ENCODE data around the gene BNIP3. TPM values are rescaled to one million over a fixed set of nuclear protein-coding genes. Genes with fewer than 3 reads are reported as not detected.
"Not testable (repeated sequence)": the region's sequence is repeated elsewhere in the genome, so short reads cannot be mapped to it uniquely, and the experiment has no call there.

BNIP3 gene
- total RNA-seq, 1 experiment from 2014 or later = 192 TPM

- not testable (repeated sequence) for DNase-seq (ENCODE audit: low spot score)
Measured at GRCh38 chr10:131949908-131950307, 31.8 kb downstream of the BNIP3 start.

GRCh38 chr10:131949041-131949862, 32.5 kb downstream of the BNIP3 start:
- DNase-seq (ENCODE audit: low spot score) = no peak

GRCh38 chr10:131948501-131948900, 33.2 kb downstream of the BNIP3 start:
- DNase-seq (ENCODE audit: low spot score) = no peak

GRCh38 chr10:131947631-131948347, 33.9 kb downstream of the BNIP3 start:
- DNase-seq (ENCODE audit: low spot score) = peak; percentile 47

- no peak for DNase-seq (ENCODE audit: low spot score)
Measured at GRCh38 chr10:131946880-131947279, 34.8 kb downstream of the BNIP3 start.

GRCh38 chr10:131946321-131946751, 35.4 kb downstream of the BNIP3 start:
- DNase-seq (ENCODE audit: low spot score) = no peak

DNA sequence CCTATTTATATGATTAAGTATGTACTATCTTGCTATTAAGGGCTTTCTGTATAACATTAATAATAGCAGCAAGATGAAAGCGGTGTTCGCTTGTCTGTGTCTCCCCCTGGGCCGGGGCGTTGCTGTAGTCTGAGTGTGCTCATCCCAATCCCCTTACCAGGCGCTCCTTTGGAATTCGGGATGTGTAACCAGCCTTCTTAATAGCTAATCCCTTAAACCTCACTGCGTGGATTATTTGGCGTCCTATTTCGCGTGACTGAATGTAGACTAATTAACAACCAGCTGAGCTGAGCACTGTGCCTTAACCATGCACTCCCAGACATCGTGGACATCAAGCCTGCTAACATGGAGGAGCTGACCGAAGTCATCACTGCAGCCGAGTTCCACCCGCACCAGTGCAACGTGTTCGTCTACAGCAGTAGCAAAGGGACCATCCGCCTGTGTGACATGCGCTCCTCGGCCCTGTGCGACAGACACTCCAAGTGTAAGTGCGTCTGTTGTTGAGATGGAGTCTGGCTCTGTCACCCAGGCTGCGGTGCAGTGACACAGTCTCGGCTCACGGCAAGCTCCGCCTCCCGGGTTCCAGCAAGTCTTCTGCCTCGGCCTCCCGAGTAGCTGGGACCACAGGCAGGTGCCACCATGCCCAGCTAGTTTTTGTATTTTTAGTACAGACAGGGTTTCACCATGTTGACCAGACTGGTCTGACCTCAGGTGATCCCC, 36.6 kb downstream of the BNIP3 start:
- DNase-seq (ENCODE audit: low spot score) = no peak

DNA sequence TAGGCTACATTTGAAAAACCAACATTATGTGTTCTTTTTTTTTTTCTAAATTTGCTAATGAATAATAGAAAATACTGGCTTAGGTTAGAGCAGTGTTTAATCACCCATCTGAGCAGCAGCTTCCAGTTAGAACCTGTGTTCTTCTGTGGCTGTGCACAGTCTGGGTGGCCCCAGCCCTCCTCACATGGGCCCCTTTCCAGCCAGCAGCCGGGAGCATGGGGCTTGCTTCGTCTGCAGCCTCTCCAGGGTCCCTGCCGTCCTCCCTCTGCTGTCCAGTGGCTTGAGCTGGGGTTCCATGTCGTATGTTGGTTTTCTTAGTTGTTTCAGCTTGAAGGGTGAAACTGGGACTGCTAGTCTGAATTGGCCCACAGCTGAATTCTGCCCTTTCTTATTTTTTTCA, 37.3 kb downstream of the BNIP3 start:
- no peak for DNase-seq (ENCODE audit: low spot score)

GRCh38 chr10:131943021-131943814, 38.5 kb downstream of the BNIP3 start:
- DNase-seq (ENCODE audit: low spot score) = no peak

DNA sequence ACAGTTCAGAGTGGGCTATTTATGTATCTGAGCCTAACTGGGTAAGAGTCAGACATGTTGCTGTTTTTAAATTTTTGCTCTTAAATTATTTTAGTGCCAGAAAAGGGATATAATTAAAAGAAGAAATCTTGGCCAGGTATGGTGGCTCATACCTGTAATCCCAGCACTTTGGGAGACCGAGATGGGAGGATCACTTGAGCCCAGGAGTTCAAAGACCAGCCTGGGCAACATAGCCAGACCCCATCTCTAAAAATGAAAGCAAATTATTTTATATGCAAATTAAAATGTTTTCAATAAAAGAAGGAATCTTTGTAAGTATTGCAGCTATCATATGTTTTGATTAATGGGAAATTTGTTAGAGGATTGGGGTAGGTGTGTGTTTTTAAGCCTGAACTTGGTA, 39.3 kb downstream of the BNIP3 start:
- DNase-seq (ENCODE audit: low spot score) = no peak

- no peak for DNase-seq (ENCODE audit: low spot score)
Measured at GRCh38 chr10:131938681-131939080, 43.0 kb downstream of the BNIP3 start.

DNA sequence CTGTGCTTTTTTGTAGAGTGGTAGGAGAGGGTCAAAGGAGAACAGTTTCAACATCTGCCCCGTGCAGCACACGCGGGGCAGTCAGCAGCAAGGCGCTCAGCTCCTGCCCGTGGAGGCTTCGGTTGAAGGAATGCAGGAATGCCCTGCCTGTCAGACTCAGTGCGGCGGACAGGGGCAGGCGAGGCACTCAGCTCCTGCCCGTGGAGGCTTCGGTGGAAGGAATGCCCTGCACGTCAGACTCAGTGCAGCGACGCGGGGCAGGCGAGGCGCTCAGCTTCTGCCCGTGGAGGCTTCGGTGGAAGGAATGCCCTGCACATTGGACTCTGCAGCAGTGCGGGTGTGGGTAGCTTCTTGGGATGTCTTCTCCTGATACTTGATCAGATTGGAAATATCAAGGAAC, 43.9 kb downstream of the BNIP3 start:
- DNase-seq (ENCODE audit: low spot score) = no peak

DNA sequence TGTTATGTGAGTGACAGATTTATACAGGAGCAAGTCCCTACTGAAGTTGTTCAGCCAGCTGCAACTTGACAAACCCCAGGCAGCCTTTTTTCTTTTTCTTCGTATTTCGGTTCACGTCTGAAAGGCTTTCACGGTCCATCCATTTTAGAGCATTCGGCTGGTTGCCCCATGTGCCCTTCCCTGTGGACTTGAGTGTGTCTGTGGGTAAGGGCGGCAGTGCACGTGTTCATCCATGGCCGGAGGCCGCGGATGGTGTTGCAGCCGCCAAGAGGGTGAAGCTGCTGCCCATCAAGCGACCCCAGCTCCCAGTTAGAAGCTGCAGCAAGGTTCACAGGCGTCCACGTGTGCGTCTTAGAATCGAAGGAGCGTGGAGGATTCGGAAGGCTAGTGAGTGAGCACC, 45.0 kb downstream of the BNIP3 start:
- no peak for DNase-seq (ENCODE audit: low spot score)

GRCh38 chr10:131936294-131936693, 45.4 kb downstream of the BNIP3 start:
- DNase-seq (ENCODE audit: low spot score) = no peak

- no peak for DNase-seq (ENCODE audit: low spot score)
Measured at GRCh38 chr10:131935260-131935659, 46.5 kb downstream of the BNIP3 start.

- no peak for DNase-seq (ENCODE audit: low spot score)
Measured at GRCh38 chr10:131934769-131935168, 47.0 kb downstream of the BNIP3 start.

DNA sequence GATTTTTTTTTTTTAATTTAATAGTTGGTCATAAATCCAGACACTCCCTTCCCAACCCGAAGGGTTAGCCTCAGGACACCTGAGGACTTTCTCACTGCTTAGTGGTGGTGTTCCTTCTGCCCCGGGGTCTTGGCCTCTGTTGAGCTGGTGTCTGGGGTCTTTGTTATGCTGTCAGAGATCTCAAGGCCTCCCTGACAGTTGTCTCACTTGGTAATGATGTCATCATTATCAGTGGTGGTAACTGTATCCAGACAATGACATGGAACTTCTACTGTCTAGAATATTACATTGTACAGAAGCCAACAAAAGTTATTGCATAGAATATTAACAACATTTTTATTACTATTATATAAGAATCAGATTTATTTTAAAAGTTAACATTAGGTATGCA, 48.0 kb downstream of the BNIP3 start:
- DNase-seq (ENCODE audit: low spot score) = no peak

GRCh38 chr10:131933016-131933695, 48.6 kb downstream of the BNIP3 start:
- DNase-seq (ENCODE audit: low spot score) = no peak

GRCh38 chr10:131931981-131932380, 49.7 kb downstream of the BNIP3 start:
- DNase-seq (ENCODE audit: low spot score) = no peak

DNA sequence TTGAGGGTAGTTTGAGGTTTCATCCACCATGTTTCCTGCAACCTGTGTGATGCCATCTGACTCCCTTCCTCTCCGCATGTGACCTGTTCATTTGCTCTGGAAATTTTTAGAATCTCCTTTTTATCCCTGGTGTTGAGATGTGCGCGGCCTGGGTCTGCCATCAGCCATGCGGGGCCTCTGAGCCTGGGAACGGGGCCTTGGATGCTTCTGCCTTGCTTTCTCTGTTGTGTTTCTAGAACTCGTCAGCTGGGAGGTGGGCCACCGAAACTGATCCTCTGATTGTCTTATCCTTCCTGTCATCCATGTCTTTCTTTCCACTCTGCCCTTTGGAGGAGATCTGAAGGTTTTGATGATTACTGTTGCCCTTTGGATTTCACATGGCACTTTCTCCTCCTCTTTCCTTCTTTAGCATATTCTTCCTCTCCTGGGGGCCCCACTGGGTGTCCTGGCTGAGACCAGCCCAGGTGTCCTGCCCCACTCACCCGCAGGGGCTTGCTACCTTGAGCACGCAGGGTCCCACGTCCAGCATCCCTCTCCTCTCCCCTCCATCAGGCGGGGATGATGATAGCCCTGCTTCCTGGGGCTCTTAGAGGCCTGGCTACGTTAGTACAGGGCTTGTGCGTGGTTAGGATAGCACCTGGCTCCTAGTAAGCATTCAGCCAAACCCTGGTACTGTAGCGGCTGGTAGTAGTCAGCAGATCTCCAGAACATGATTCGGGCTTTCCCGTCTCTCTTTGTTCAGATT, 51.0 kb downstream of the BNIP3 start:
- DNase-seq (ENCODE audit: low spot score) = no peak
